ENCODE data around the gene ZNF217.

DNA sequence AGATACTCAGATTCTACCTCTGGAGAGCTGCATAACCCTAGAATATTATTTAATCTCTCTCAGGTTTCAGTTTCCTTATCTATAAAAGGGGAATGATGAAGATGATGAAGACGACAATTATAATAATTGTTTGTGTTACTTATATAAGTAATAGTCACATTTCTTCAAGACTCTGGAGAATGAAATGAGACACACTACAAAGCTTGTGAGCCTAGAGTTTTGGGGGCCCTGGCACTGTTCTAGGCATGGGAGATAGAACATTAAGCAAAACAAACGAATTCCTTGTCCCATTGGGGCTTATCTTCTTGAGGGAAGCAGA lies 5.4 kb upstream of the ZNF217 start:
- no peak for TF ChIP-seq EZH2 (IDR thresholded peaks at IDR 0.05)
- TF ChIP-seq, protein P1, sequence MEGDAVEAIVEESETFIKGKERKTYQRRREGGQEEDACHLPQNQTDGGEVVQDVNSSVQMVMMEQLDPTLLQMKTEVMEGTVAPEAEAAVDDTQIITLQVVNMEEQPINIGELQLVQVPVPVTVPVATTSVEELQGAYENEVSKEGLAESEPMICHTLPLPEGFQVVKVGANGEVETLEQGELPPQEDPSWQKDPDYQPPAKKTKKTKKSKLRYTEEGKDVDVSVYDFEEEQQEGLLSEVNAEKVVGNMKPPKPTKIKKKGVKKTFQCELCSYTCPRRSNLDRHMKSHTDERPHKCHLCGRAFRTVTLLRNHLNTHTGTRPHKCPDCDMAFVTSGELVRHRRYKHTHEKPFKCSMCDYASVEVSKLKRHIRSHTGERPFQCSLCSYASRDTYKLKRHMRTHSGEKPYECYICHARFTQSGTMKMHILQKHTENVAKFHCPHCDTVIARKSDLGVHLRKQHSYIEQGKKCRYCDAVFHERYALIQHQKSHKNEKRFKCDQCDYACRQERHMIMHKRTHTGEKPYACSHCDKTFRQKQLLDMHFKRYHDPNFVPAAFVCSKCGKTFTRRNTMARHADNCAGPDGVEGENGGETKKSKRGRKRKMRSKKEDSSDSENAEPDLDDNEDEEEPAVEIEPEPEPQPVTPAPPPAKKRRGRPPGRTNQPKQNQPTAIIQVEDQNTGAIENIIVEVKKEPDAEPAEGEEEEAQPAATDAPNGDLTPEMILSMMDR (IDR thresholded peaks at IDR 0.05 in 2 of 3, conservative IDR thresholded peaks at IDR 0.05 in 1 of 3; ENCODE audit: borderline replicate concordance in 1 of 3, insufficient read depth in 1 of 3, low read depth in 2 of 3, low read length in 2 of 3), result no peak
